Smooth muscle cell of the brain vasculature (primary cell): ENCODE measurements around the gene PPP1R14D.

Experiments
- DNase-seq: peaks from one replicate; pipeline ENCODE4 v3.0.0-alpha.2; 2012; ENCODE audit warnings: low read depth, low spot score

The PPP1R14D gene

GRCh38 chr15:40782609-40783227 lies 45.8 kb downstream of the PPP1R14D start:
- DNase-seq = no peak

DNA sequence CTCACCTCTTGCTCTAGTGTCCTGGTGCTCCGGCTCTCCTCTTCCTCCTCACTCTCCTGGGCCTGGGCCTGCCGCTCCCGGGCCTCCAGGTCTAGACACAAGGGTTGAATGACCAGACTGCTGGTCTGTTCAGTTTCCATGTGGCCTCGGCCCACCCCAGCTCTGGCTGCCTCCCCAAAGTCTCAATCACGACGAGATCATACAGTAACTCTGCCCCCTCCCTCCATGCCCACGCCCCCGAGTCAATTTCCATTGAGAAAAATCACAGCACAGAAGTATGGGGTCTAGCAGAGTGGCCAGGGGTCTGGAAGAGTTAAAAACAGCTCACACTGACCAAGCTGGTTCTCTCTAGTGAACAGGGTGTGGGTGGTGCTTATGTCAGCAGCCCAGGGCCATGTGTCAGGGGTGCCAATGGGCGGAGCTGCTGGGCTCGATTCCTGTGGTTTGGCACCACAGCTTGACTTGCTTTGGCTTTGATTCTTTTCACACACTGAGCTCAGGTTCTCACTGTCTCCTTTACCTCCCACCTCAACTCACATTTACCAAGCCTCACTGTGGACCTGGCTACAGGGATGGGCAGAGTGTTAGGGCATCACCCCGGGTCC lies 51.9 kb downstream of the PPP1R14D start:
- no peak for DNase-seq

DNA sequence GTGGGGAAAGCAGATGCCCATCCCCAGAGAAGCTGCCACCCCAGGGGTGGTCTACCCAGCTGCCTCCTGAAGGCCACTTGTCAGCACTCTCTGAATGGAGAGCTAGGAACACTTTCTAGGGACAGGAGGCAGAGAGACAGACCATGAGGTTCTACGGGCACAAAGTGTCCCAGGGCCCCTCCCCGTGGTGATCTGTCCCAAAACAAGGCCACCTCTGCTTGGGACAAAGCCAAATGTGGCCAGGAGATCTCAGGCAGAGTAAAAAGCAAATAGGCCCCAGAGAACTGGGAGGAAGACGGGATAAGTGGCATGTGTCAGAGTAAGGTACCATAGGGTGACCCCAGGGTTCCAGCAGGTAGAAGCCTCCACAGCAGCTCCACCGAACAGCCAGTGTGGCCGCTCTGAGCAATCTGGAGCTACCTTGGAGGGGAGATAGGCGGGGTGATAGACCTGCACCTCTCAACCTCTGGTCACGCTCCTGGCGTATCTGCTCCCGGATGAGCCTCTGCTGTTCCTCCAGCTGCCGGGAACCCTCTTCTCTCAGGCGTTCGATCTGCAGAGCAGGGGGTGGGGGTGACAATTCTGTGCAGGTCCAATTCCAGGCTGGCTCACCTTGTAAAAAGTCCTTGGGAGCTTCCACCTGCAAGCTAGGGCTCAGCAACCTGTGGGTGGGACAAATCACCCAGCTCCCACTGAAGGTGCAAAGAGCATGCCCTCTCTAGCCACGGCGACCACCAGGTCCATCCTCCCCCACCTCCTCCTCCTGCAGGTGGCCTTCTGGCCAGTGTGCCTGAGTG lies 52.6 kb downstream of the PPP1R14D start:
- DNase-seq = no peak

DNA sequence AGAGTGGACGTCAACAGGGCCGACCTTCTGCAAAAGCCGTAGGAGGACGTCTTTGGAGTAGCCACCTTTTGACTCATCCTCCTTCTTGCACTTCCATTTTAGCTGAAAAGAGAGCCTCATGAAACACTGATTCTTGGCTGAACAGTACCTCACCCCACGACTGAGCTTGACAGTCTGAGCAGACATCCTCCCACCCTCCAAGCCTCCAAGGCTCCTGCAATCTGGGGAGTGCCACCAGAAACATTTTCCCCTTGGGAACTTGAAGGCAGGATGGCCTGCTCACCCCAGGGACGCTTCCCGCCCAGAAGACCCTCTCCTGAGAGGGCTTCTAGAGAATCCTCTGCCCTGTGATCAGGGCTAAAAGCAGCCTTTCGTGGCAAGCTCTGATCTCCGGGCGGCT lies 53.5 kb downstream of the PPP1R14D start:
- DNase-seq = no peak

DNA sequence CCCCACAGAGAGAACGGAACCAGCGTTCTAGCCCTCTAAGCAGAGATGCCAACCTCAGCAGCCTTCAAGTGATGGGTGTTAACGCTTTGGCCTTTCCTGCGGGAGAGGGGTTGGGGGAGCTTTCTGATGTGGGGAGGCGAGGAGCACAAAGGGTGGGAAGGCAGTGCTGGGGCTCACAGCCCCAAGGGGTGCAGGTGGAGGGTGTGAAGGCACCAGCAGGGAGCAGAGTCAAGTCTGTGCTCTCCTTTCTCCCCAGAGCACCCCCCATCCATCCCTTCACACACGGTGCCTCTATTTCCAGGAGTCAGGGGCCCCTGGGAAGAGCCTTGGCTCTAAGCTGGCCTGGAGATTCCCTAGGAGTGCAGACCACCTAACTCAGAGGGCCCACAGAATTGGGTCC lies 54.6 kb downstream of the PPP1R14D start:
- no peak for DNase-seq

DNA sequence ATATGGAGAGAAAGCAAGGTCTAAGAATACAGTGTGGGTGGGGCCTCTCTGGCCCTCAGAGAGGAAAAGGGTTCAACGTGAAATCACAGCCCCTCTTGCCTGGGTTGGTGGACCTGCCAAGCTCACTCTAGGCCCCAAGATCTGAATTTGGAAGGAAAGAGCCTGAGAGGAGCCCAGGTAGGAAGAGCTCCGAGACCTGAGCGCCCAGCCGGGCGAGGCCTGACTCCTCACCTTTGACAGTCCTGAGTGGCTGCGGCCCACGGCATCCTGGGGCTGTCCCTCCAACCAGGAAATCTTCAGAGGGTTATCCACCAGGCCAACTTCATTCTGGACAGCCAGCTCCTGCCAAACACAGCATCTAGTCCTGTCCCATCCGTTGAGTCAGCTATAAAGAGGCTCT lies 55.0 kb downstream of the PPP1R14D start:
- no peak for DNase-seq

DNA sequence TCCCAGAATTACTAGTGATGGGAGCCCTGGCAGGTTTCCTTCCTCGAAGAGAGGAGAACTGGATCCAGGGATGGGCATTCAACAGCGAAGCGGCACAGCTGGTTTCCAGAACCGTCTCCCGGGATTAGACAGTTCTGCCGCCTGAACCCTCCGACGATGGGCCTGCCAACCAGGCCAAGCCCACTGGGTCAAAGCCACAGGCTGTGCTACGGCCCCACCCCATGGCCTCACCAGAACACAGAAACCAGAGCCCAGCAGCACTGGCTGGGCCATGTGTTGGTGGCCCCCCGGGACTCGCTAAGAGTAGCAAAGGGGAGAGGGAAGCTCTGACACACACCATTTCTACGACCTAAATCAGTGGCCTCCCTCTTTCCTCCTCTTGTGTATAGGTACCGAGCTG lies 56.5 kb downstream of the PPP1R14D start:
- no peak for DNase-seq

DNA sequence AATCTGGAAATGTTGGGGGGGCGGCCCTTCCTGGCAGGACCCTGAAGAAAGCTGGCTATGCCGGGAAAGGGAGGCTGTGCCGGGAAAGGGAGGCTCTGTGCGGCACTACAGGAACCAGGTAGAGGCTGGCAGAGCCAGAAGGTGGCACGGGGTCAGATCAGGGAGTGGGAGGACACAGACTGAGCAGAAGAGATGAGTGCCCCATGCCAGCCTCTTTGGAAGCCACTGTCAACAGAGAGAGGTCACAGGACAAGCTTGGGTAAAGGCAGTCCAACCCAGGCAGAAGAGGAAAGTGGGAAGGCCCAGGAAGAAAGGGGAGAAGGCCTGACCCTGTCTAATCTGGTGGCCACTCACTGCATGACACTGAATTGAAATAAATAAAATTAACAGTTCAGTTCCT lies 57.3 kb downstream of the PPP1R14D start:
- no peak for DNase-seq

GRCh38 chr15:40770147-40770721 lies 58.3 kb downstream of the PPP1R14D start:
- no peak for DNase-seq

GRCh38 chr15:40769274-40770146 lies 59.0 kb downstream of the PPP1R14D start, which contains the start of gene C15orf62:
TSS of gene C15orf62 (plus strand) at chr15:40769980. CDS start at chr15:40770496, 516 bp downstream.
- DNase-seq = no peak

DNA sequence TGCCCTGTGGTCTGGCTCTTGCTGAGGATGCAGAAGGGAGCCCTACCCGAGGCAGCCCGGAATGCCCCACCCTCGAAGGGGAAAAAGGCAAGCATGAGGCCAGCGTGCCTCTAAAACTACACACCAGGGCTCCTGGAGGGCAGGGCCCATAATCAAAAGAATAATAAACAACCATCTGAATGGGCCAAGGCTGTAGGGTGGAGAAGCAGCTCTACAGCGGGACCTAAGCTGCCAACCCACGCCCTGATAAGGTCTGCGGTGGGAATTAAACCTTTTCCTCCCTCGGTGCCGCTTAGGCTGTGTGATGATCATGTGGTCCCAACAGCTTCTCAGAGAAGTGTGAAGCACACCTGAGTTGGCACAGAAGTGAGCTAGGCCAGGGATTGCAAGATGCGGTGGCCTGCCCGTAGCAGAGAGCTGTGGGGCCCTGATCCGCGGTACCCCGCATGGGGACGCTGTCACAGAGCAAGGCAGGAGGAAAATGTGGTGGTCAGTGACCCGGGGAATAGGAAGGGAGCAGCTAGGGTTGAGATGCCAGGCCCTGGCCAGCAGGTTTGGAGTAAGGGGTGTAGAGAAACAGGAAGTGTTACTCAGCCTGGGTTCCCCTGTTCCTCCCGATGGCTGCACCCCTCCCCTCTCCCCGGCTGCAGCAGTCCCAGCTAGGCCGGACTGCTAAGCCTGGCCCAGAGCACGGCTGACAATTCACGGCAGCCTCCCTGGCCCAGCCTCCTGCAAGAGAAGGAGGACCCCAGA lies 59.8 kb downstream of the PPP1R14D start:
- DNase-seq = no peak

DNA sequence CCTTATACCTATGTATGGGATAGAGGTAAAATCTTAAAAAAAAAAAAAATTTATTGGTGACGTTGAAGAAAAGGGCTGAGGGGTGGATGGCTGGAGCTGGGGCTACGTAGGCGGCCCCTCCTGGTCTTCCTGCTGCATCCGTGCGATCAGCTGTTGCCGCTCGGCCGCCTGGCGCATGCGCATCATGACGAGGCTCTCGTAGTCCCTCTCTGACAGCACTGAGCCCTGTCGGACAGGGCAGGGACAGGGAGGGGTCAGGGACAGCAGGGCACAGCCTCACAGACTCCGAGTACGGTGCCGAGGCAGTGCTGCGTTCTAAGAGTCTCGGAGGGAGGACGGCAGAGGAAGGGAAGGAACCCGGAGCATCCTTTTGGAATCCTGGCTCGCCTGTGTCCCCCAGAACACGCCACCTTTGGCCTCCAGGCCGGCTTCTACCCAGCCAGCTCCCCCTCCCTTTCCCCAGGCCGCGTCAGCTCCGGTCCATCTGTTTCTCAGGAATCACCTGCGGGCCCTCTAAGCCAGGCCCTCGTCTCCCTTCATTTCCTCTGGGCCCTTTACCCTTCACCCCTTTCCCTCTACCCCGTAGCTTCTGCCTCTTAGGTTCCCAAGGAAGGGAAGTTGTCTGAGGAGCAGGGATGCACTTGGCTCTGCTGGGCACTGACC lies 60.5 kb downstream of the PPP1R14D start:
- no peak for DNase-seq

DNA sequence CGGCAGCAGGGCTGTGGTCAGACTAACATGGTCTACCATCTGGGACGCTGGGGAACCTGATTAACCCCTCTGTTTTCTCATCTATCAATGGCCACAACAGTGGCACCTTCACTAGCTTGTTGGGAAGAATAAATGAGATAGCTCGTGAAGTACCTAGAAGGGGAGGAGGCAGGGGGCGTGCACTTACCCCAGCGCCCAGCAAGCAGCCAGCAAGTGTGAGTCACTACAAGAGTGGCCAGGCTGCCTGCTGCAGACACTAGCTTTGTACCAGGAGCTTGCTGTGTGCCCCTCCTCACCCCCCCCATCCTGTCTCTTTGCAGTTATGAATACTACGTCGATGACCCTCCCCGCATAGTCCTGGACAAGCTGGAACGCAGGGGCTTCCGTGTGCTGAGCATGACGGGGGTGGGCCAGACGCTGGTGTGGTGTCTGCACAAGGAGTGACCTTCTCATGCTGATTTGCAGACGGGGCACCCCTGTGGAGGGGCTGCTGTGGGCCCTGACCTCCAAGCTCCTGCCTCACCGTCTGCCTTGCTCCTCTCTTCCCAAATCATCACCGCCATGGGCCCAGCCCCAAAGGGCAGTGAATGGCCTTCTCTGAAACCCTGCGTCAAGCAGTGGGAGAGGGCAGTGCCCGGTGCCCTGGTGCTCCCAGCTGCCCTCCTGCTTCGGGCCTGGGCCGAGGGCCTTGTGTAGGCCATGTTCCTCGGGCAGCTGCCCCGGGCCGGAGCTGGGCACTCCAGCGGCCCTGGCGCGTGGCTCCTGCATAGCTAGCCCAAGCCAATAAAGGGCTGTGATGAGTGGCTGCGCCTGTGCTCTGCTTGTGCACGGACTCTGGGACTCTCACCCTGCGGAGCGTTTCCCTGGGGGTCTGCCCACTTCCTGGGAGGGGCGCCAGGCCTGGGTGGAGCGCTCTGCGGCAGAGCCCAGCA lies 61.3 kb downstream of the PPP1R14D start:
- DNase-seq = no peak

DNA sequence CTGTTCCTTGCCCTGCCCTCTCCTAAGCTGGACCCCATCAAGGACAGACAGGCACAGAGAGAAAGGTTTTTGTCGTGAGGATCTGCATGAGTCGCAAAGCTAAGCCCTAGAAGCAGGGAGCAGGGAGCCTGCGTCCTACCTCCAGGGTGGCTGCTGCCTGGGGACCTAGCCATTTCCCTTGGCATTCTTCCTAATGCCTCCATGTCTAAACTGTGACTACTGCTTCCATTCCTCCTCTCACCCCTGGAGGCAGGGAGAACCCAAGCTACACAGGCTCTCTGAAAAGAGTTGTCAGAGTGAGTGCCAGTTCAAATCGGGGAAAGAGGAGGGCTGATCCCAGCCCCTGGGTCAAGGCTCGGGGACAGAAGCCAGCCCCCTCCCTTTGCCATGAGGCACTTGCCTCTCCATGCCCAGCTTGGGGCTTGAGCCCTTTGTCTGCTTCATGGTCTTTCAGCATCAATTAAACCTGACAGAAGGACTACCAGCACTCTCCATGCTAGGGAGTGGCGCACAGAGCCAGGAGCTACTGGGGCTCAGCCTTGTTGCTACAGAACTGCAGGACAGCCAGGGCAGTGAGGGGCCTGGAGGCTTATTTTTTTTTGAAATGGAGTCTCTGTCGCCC lies 62.2 kb downstream of the PPP1R14D start:
- no peak for DNase-seq
